ENCODE data around the gene HNRNPUL2.
A peak's percentile ranks its signal among the peaks of the same experiment; 100 is the strongest.

DNA sequence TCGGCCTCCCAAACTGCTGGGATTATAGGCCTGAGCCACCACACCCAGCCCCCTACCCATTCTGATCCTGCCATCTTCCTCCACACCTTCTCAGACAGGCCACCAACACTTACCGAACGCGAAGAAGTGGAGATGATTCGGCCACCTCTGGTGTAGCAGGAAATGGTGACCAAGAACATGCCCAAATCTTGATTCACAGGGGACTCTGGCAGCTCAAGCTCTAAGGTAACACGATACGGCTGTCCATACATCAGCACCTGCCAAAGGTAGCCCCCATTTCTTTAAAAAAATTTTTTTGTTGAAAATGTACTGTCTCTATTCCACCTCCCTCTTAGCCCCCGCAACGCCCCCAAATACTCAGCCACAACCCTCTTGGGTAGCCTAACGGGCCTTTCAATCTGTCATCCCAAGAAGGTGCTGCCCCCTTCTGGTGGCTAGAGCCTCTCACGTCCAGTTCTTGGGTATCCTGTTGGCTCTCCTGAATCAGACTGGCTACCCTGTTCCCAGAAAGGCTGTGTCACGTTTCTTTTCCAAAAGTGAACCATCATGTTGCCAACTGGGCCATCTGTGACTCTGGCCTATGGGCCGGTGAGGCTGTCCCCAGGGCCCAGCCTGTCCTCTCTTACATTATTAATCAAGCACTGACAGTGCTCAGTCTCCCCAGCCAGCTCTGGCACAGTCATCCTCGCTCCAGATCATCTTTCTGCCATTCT, 32.6 kb downstream of the HNRNPUL2 start:
- TF ChIP-seq, protein P1, sequence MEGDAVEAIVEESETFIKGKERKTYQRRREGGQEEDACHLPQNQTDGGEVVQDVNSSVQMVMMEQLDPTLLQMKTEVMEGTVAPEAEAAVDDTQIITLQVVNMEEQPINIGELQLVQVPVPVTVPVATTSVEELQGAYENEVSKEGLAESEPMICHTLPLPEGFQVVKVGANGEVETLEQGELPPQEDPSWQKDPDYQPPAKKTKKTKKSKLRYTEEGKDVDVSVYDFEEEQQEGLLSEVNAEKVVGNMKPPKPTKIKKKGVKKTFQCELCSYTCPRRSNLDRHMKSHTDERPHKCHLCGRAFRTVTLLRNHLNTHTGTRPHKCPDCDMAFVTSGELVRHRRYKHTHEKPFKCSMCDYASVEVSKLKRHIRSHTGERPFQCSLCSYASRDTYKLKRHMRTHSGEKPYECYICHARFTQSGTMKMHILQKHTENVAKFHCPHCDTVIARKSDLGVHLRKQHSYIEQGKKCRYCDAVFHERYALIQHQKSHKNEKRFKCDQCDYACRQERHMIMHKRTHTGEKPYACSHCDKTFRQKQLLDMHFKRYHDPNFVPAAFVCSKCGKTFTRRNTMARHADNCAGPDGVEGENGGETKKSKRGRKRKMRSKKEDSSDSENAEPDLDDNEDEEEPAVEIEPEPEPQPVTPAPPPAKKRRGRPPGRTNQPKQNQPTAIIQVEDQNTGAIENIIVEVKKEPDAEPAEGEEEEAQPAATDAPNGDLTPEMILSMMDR (IDR thresholded peaks at IDR 0.05; ENCODE audit: low read length): peak; percentile 88
- TF ChIP-seq EZH2 (IDR thresholded peaks at IDR 0.05; ENCODE audit: borderline replicate concordance, low read length): no peak

All from OCI-LY1 (cell line).